ENCODE results near the gene PCED1B.

Gene PCED1B

DNA sequence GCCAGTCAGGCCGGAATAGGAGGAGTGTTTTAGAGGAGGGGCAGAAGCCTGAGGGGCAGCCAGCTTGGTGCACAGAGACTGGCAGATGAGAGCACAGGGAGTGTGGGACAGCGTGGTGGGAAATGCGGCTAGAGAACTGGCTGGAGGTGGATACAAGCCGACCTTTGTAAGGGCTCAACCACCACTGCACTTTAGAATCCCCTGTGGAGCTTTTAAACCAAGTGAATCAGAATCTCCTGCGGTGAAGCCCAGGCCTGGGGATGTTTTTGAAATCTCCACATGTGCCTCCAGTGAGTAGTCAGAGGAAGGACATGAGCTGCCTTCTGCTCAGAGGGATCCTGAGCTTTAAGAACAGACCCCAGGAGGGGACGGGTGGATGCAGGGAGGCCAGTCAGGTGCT is 10.9 kb upstream of the PCED1B start:
- no peak for DNase-seq

DNA sequence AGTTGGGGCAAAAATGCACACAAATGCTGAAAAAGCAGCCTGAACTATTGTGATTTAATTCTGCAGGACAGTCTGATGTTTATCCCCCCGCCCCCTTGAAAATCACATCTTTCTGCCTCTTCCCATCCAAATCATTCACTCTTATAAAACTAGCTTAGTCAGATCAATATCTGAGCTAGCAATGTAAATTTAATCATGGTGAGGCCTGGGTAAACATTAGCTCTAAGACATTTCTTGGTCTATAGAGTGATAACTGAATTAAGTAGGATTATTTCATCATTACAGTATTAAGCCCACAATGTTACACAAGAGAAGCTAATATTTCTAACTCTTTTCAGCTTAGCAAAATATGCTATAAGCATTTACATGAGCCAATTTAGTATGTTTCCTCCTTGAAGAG is 9.1 kb upstream of the PCED1B start:
- no peak for DNase-seq

DNA sequence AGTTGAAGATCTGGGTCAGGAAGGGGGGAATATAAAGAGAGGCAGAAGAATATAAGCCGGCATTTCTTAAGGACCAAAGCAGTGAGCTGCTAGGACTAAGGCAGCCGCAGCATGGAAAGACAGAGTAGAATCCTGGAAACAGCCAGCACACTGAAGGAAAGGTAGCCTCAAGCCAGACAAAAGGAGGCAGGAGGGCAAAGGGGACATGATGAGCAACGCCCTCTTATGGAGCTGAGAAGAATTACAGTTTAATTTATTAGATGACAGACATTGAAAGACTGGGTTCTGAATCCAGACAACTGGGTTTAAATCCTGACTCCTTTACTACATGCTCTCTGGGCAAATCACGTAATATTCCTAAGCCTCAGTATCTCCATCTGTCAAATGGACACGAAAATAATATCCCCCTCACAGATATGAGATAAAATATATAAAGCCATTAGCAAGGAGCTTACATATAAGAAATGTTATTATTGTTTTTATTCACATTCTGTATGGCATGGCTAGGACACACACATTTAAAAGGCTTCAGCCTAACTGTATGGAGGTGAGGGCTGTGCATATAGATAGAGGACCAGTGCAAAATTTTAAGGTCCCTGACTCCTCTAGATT is 8.1 kb upstream of the PCED1B start:
- DNase-seq: peak; percentile 36 to 61 (median 48)

DNA sequence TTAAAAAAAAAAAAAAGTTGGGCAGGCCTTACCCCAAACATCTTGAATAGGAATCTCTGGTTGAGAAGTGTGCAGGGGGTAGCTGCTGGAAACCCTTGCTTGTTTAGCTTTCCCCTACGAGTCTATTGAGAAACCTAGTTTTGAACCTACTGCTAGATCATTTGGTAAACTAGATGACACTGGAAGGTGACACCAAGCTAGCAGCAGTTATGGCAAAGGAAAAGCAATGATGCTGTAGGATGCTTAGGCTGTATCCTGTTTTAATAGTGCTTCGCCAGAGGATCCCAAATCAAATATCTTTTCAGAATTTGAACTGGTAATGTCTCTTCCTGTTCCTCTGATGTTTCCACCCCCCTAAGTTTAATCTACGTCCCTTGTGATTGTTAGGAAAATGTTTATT is 5.5 kb upstream of the PCED1B start:
- no peak for DNase-seq

DNA sequence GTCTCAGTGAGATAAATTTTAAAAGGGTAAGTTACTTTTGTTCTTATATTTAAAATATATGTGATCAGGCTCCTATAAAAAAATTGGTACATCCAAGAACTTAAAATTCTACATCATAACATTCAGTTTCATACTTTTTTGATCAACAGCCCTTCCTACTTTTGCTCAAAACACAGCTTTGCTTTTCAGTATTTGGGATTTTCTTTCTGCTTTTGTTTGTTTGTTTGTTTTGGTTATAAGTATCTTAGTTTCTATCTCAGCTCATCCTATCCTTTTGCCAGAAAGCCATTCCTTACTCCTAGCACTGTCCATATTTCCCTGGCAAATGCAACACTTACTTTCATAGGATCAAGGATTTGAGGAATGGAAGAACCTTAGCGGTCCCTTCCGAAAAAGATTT is 4.7 kb upstream of the PCED1B start:
- DNase-seq: no peak

DNA sequence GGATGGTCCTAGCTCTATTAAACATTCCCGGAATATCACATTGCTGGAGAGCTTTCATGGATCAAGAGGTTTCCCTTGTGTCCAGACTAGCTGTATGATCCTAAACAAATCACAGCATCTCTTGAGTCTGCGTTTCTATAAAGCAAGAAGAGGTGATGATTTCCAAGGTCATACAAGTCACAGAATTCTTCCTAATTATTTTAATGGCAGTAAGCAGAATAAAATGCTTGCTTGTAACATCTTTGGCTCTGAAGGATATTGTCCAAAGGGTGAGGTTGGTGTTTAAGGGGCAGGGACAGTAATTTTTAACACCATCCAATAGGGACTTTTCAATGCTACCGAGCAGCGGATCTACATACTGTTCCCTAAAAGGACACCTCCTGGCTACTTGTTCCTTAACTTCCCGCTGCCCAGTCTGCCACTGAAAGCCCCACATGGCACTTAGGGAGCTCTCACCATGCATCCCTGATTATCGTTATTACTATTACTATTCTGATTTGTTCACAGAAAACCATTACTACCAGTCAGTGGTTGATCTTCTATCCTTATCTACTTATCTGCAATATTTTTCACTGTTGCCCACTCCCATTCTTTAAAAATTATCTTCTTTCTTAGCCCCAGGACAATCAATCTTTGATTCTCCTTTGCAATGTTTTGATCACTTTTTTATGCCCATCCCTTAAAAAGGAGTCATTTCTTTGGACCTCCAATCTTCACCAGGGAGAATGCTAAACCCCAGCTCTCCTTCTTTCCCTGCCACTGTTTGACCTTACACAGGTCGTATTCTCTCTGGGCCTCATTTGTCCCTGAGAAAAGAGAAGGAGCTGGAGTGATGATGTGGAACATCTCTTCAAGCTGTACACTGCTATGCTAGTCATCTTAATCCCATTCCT is 4.0 kb upstream of the PCED1B start:
- no peak for DNase-seq

DNA sequence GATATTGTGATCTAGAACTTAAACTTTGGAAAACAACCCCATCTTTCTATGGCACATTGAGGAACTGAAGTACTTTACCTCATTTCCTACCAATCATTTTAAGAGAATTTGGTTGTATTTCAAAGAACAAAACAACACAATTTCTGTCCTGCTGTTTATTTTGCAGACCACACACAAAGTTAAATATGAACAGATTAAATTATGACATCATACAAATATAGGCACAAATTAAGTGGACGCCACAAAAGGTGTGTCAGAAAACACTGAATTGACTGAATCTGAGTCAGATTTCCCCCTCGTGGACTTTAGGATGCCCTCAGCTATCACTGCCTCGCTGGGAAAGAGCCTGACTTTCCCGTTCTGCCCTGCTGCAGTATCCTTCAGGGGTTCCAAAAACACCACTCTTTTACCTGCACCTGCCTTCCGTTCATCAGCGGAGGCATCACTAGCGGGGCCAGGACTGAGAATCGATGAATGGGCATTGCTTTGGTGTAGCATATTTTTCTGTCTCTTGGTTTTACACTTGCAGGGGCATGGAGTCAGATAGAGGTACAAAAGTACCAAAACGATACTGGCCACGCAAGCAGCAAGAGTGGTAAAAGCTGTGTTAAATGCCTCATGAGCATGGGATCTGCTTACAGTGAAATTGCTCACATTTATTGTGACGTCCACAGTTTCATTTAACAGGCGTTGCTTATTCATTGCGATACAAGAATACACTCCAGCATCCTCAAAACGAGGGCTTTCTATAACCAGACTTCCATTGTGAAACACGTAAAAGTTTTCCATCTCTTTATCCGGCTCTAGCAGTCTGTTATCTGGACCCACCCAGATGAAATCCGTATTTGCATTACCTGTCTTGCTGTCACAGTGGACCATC is 2.0 kb upstream of the PCED1B start:
- no peak for DNase-seq

DNA sequence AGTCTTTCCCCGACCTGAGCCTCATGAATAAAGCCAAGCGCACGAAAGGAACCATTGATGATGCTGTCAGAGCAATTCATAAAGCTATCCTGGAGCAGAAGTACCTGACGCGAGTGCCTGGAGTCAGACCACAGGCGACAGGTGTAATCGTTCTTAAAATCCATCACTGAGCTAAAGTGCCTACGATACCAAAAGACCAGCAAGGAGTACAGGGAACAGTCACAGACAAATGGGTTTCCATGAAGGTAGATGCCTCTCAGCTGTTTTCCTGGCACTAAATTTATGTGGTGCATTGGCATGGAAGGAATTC is 1.4 kb upstream of the PCED1B start:
- DNase-seq: no peak

DNA sequence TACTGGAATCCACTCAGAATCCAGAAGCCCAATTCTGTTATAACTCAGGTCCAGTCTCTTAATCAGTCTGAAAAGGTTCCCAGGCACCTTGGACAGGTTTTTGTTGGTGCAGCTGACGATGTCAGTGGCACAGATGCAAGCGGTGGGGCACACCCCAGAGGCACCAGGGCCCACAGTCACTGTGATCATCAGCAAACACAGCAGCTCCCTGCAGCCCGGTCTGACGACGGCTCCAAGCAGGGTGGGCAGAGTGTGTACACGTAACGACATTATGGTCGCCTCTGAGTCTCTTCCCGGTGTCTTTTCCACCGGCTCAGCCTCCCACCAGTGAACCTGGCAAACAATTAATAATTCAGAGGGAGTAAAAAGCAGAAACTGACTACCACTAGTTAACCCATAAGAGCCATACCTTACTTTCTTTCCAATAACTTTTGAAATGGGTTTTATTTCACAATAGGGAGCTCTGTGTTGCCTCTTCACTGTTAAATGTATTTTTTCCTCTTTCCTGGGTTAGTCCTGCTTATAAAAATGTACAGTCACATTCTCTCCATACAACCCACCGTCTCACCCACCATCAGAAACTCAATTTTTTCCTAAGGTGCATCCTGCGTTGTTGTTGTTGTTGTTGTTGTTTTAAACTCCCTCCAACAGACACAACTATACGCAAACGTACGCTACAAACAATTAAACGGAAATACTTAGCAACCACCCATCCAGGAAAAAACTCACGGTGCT is 521 bp upstream of the PCED1B start:
- peak in 1 of 3 donors; percentile 13 for DNase-seq

DNA sequence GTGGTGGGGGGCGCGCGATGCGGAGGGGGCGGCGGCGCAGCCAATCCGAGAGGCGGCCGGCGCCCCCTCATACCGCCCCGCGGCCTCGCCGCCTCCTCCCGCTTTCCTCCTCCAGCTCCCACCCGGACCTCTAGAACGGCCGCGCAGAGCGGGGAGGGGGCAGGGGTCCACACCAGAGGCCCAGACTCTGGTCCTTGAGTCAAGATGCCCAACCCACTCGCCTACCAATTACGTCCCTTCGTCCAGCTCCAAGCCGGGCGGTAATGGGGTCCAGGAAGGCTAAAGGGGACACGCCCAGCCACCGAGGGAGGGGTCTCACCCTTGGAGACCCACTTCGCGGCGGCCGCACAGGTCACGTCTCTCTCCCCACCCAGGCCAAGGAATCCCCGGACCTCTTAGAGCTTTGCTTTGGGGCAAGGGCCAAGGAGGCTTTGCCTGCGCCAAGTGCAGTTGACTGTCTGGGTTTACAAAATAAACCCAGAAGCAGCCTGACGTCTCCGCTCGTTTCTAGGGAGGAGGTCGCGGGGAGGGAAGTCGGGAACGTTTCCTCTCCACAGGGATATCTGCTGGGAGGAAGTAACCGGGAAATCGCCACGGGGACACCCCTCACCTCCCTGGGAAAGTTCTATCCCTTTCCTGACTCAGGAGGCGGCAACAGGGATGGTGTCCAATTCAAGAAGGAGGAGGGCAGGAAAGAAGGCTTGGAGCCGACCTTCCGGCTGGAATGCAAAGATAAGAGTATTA is 732 bp downstream of the PCED1B start:
- peak; percentile 44 to 53 (median 47) for DNase-seq

DNA sequence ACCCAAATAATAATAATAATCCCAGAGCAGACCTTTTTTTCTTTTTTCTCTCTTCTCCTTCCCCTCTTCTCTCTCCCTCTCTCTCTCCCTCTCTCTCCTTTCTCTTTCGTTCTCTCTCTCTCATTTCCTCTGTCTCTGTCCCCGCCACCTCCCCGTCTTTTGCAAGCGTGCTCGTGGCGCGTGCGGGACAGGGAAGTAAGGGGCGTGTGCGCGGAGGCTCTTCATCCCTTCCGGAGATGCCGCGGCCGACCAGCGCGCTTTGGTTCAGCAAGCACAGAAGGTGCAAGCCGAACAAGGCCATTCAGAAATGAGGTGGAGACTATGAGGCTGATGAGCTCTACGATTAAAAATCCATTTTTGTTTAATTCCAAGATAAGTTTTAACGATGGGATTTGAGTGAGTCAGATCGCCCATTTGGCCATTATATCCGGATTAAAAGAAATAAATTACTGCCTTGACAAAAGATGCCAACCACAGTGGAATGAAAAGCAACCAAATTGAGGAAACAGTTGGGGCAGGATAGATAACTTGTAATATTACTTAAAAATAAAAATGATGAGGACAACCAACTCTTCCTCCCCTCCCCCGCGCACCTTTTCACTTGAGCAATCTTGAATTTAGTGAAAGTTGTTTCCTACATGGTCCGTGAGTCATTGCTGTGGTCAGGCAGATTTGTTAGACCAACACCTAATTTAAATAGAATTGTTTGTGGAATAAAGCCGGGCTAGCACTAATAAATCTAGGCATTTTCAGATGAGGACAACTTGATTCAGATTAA is 1.5 kb downstream of the PCED1B start:
- peak; percentile 66 to 76 (median 67) for DNase-seq

DNA sequence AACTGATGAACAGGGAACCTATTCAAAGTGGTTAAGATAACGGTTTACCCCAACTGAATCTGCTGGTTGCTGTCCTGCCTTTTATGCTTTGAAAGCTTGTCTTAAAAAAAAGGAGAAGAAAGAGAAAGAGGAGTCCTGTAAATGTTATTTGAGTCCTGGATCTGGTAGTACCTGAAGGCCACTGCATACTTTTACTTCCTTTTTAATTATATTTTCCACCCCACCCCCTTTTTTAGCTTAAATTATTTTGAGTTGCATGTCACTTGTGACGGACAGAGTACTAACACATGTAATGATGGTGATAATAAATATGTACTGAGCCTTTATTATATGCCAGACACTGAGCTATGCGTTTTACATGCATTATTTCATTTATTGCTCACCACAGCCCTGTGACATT is 2.9 kb downstream of the PCED1B start:
- no peak for DNase-seq

DNA sequence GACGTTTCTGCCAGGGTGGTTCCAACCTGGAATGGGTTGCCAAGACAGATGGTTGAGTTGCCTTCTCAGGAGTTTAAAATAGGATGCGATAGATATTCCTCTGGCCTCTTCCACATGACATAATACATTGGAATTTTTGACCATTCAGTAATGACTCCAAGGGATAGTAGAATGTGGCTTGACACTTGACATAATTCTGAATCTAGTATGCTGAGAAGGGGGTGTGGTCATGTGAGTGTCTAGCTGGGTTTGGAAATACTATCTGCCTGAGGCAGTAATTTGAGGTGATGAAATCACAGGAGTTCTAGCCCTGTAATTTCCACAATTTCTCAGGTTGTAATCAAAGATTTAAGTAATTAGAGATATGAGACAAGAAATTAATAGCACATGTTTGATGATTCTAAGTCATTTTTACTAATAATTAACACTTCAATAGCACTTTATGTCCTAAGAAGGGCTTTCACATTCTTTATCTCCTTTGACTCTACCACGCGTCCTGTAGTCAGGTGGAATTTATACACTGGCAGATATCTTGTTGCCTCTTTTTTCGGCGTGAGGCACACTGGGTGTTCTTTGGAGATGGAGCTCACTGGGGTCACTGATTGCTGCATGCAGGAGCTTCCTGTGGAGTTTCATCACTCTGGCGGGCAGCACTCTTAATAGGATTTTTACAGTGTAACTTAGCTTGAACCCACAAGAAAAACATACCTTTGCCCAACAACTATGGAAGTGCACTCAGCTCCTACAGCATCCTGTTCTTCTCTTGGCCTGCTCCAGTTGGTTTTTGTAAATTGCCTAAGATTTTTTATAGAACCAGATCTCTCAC is 3.6 kb downstream of the PCED1B start:
- peak; percentile 59 to 71 (median 69) for DNase-seq

DNA sequence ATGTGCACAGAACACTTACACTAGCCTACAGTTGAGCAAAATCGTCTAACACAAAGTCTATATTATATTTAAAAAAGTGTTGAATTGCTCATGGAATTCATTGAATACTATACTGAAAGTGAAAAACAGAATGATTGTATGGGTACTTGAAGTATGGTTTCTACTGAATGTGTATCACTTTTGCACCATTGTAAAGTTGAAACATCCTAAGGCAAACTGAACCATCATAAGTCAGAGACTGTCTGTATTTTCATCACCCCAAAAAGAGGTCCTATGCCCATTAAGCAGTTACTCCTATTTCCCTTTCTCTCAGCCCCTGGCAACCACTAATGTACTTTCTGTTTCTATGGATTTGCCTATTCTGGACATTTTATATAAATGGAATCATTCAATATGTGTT is 4.8 kb downstream of the PCED1B start:
- DNase-seq: no peak

DNA sequence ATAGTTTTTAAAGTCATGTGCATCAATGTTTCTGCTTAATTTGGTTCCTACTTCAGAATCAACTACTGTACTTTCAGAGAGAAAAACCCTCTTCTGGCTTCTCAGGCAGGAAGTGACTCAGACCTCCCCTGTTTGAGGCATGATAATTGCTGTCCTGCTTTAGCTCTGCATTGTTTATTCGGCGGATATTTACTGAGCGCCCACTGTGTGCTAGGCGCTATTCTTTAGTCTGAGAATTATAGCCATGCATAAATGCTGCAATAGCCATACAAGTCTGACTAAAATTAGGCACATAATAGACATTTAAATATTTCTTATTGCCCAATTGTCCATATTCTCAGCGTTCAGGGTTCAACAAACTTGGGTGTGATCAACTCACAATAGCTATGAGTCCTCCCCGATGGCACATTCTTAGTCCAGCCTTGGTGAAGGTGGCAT is 6.4 kb downstream of the PCED1B start:
- DNase-seq: peak; percentile 67 to 80 (median 79)

DNA sequence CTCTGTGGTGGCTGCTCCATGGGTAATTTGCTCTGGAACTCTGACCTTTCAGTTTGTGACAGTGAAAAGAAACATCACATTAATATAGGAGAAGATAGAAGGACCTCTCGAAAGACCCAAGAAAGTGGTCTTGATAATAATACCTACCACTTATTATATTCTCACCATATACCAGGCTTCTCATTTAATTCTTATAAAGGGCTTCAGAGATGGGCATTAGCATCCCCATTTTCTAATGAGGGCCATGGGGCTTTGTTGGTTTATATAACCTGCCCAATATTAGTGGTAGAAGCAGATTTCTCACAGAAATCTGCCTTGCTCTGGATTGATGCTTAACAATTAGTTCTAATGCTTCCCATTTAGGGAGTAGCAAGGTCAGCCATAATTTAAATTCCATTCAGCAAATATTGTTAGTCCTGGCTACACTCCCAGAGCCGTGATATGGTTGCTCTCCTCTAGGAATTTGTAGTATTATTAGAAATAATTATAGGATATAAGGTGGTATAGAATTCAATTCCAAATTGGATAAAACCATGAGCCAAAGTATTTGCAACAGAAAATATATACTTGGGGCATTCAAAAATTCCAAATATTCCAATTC is 7.8 kb downstream of the PCED1B start:
- DNase-seq: no peak

DNA sequence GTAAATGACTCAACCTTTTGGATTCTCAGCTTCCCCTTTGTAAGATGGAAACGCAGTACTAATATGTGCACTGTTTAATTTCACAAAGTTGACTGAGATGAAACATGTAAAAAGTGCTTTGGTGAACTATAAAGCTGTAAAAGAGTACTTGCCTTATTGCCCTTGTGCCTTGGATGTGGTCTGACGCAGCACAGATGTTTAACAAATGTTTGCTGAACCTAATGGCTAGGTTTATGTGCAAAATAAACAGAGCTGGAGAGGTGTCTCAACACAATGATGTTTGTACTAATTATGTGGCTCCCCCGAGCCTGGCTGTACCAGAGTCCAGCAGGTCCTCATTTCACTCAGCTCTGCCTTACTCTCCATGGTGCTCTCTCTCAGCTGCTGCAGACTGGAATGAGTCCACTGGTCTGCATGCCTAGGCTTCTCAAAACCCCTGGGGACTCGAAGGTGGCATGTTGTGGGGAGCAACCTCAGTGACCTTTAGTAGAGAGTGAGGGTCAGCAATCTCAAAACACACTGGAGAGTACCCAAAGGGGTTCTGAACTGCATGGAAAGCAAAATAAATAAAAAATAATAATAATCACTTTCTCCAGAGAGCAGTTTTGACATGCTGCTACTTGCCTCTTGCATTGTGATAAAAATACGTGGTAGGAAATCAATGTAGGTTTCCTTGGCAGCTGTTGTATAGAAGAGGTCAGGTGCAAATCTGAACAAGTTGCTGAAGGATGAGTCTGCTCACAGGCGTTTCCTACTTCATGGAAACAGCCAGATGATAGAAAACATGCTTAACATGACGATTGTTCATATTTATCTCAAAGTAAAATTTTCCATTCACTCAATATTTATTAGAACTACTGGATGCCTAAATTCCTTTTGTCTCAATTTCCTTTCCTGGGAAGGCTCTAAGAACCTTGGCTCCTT is 8.9 kb downstream of the PCED1B start:
- DNase-seq: no peak

DNA sequence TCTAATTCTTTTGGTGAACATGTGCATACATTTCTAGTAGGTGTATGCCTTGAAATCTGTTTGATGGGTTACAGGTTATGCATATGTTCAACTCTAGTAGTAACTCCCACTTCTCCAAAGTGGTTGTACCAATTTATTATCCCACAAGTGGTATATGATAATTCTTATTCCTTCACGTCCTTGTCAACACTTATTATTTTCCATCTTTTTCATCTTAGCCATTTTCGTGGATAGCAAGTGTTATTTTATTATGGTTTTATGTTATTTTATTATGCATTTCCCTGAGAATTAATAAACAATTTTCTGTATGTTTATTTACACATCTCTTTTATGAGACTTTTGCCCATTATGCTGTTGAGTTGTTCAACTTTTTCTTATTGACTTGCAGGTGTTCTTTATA is 11.6 kb downstream of the PCED1B start:
- no peak for DNase-seq

DNA sequence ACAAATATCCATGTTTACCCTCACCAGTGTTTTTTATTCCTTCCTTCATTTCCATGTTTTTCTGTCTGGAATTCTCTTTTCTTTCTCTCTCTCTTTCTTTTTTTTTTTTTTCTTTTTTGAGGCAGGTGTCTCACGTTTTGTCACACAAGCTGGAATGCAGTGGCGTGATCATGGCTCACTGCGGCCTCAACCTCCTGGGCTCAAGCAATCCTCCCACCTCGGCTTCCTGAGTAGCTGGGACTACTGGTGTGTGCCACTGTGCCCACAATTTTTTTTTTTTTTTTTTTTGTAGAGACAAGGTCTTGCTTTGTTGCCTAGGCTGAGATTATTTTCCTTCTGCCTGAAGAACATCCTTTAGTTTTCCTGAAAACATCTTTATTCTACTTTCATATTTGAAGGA is 15.4 kb downstream of the PCED1B start:
- DNase-seq: no peak

Measured in suppressor macrophage treated with lipopolysaccharide for 1 hour (primary cell).